Lower leg skin (tissue), 4 donors: ENCODE data around the gene MEIS3. TPM values are rescaled to one million over a fixed set of nuclear protein-coding genes. Genes with fewer than 3 reads are reported as not detected.

ENCODE experiments used
- DNase-seq, 2 donors: peaks; one replicate each; pipeline ENCODE4 v3.0.0-alpha.2; 2019; ENCODE audit warnings: low spot score in 2 of 2
- H3K4me3 ChIP-seq: fragments of 200-600 bp; sonication (generic); 2 replicates; pipeline ENCODE4 v1.5.1; 2017; ENCODE audit warnings: mild to moderate bottlenecking, low read depth; ENCODE audit not compliant: poor library complexity, severe bottlenecking
- CTCF ChIP-seq, 3 donors: fragments of 450-650 bp; IDR thresholded peaks; one replicate each; pipeline ENCODE4 v1.5.1; 2016; ENCODE audit warnings: antibody characterized with exemption in 3 of 3, mild to moderate bottlenecking in 3 of 3, moderate library complexity in 2 of 3
- POLR2A ChIP-seq, 2 donors: fragments of 450-650 bp; IDR thresholded peaks; one replicate each; pipeline ENCODE4 v1.6.1; 2016 to 2017; ENCODE audit warnings: antibody characterized with exemption in 2 of 2, mild to moderate bottlenecking in 1 of 2, moderate library complexity in 1 of 2
- WGBS, 2 donors: methylation state at CpG; one replicate each; pipeline ENCODE4 v1.1.5; 2018; 5-methylcytosine and 5-hydroxymethylcytosine counted together
- intact Hi-C: fragments of 100-400 bp; cut with DNase I; formaldehyde crosslinking; loops from one replicate; pipeline ENCODE4 v1.15.0; 2023; ENCODE audit warnings: low total_unique reads
- total RNA-seq, 4 donors: library from RNA; depleted of rRNA; stranded (reverse); fragments of >200 nt; gene quantifications; one replicate each; pipeline ENCODE4 v1.1.0, GENCODE V29; 2016

The MEIS3 gene
- total RNA-seq, 4 donors from 2014 or later = 1.9 to 8.5 (median 4.6) TPM

GRCh38 chr19:47434088-47434487 is 14.8 kb upstream of the MEIS3 start:
- WGBS, 2 donors = 67 to 82% methylated on average over 7 of the region's 7 CpGs
- TF ChIP-seq CTCF (IDR thresholded peaks at IDR 0.05) (no peak), POLR2A (IDR thresholded peaks at IDR 0.05) (no peak)
- no peak for DNase-seq
- intact Hi-C loops = no loop called here
- no peak overlapping the region for H3K4me3 ChIP-seq

- DNase-seq = no peak
- intact Hi-C loops = no loop called here
- WGBS, 2 donors = 35 to 57% methylated on average over 1 of the region's 1 CpG
- TF ChIP-seq POLR2A (IDR thresholded peaks at IDR 0.05) (no peak), CTCF (IDR thresholded peaks at IDR 0.05) (no peak)
- no peak overlapping the region for H3K4me3 ChIP-seq
These were observed 13.8 kb upstream of the MEIS3 start for GRCh38 chr19:47433121-47433520.

- no peak overlapping the region for H3K4me3 ChIP-seq
- TF ChIP-seq POLR2A (IDR thresholded peaks at IDR 0.05) = no peak
- DNase-seq = no peak
- intact Hi-C loops = no loop called here
These were observed 13.2 kb upstream of the MEIS3 start for GRCh38 chr19:47432499-47432898.

- no peak for TF ChIP-seq CTCF (IDR thresholded peaks at IDR 0.05)
- no peak for TF ChIP-seq POLR2A (IDR thresholded peaks at IDR 0.05)
- no peak for DNase-seq
- intact Hi-C loops = no loop called here
- no peak overlapping the region for H3K4me3 ChIP-seq
- WGBS, 2 donors = 77 to 83% methylated on average over 16 to 18 of the region's 18 CpGs
These were observed 12.8 kb upstream of the MEIS3 start for GRCh38 chr19:47432091-47432490.

- no peak for DNase-seq
- H3K4me3 ChIP-seq = no peak overlapping the region
- 9 to 19% methylated on average over 31 to 38 of the region's 69 CpGs for WGBS, 2 donors
- TF ChIP-seq CTCF (IDR thresholded peaks at IDR 0.05) (no peak), POLR2A (IDR thresholded peaks at IDR 0.05) (no peak)
- intact Hi-C loops = no loop called here
These were observed 10.9 kb upstream of the MEIS3 start for GRCh38 chr19:47430041-47430802.

GRCh38 chr19:47429140-47429793 is 9.9 kb upstream of the MEIS3 start:
- no peak for DNase-seq
- intact Hi-C loops = no loop called here
- H3K4me3 ChIP-seq = no peak overlapping the region
- WGBS, 2 donors = 25 to 26% methylated on average over 18 to 19 of the region's 20 CpGs
- TF ChIP-seq POLR2A (IDR thresholded peaks at IDR 0.05) = no peak
- TF ChIP-seq CTCF (IDR thresholded peaks at IDR 0.05) = no peak
